Gastroesophageal sphincter (tissue), 4 donors: ENCODE results near the gene CADM2. TPM values are rescaled to one million over a fixed set of nuclear protein-coding genes. Genes with fewer than 3 reads are reported as not detected.

Experiments
- ATAC-seq: fragments of 150-250 bp; one replicate; pipeline ENCODE4 v1.9.1; 2016; ENCODE audit warnings: mild to moderate bottlenecking, moderate library complexity
- H3K27ac ChIP-seq, 4 donors: fragments of 200-600 bp; sonication (generic) in 3 of 4; 1 replicate in 3 of 4; 2 replicates in 1 of 4; pipeline ENCODE4 v1.5.1; 2016 to 2019
- H3K27me3 ChIP-seq: fragments of 200-600 bp; sonication (generic); one replicate; pipeline ENCODE4 v1.5.1; 2019
- H3K36me3 ChIP-seq, 2 donors: fragments of 200-600 bp; sonication (generic); one replicate each; pipeline ENCODE4 v1.5.1; 2019; ENCODE audit warnings: control low read depth in 1 of 2
- H3K4me1 ChIP-seq, 3 donors: fragments of 200-600 bp; sonication (generic); 1 replicate in 2 of 3; 2 replicates in 1 of 3; pipeline ENCODE4 v1.5.1; 2016 to 2019; ENCODE audit warnings: control low read depth in 2 of 3
- H3K4me3 ChIP-seq, 2 donors: fragments of 200-600 bp; sonication (generic); one replicate each; pipeline ENCODE4 v1.5.1; 2019; ENCODE audit warnings: mild to moderate bottlenecking in 1 of 2, moderate library complexity in 1 of 2
- H3K9me3 ChIP-seq, 3 donors: fragments of 200-600 bp; sonication (generic); one replicate each; pipeline ENCODE4 v1.5.1; 2017 to 2019; ENCODE audit warnings: control low read depth in 2 of 3
- EP300 ChIP-seq: sonication (generic); formaldehyde crosslinking; IDR thresholded peaks from one replicate; pipeline ENCODE4 v1.6.1; 2017; ENCODE audit warnings: antibody characterized with exemption, mild to moderate bottlenecking
- POLR2A ChIP-seq, 2 donors: fragments of 450-650 bp; IDR thresholded peaks; one replicate each; pipeline ENCODE4 v1.6.1; 2017; ENCODE audit warnings: antibody characterized with exemption in 2 of 2, mild to moderate bottlenecking in 2 of 2, moderate library complexity in 1 of 2
- POLR2AphosphoS5 ChIP-seq: sonication (generic); formaldehyde crosslinking; IDR thresholded peaks from one replicate; pipeline ENCODE4 v1.6.1; 2017; ENCODE audit warnings: antibody characterized with exemption
- WGBS, 2 donors: methylation state at CpG; one replicate each; pipeline ENCODE4 v1.1.5; 2018; ENCODE audit warnings: low coverage in 1 of 2; 5-methylcytosine and 5-hydroxymethylcytosine counted together
- total RNA-seq, 4 donors: library from RNA; depleted of rRNA; stranded (reverse); fragments of >200 nt; gene quantifications; one replicate each; pipeline ENCODE4 v1.1.0, GENCODE V29; 2016
- TF ChIP-seq, protein P1 (sequence below), 4 experiments: fragments of 200-600 bp in 2 of 4; fragments of 450-650 bp in 2 of 4; sonication (generic) in 1 of 4; IDR thresholded peaks; one replicate each; pipeline ENCODE4 v1.5.1; 2017 to 2019; ENCODE audit warnings: antibody characterized with exemption in 4 of 4, mild to moderate bottlenecking in 2 of 4, moderate library complexity in 2 of 4

The CADM2 gene
- total RNA-seq, 4 donors from 2014 or later, result 8.2 to 10.1 (median 9.4) TPM

- no peaks in the 10 kb centered on the region for H3K36me3 ChIP-seq
- H3K27ac ChIP-seq, result no peak overlapping the region
- no peaks in the 10 kb centered on the region for H3K27me3 ChIP-seq
- H3K4me3 ChIP-seq, result no peak overlapping the region
- no peak for ATAC-seq
- 23 to 46% methylated on average over 2 to 6 of the region's 6 CpGs for WGBS, 2 donors
- no peaks in the 10 kb centered on the region for H3K4me1 ChIP-seq
- TF ChIP-seq POLR2AphosphoS5, result no peak
- TF ChIP-seq EP300, result no peak
- TF ChIP-seq, protein P1, sequence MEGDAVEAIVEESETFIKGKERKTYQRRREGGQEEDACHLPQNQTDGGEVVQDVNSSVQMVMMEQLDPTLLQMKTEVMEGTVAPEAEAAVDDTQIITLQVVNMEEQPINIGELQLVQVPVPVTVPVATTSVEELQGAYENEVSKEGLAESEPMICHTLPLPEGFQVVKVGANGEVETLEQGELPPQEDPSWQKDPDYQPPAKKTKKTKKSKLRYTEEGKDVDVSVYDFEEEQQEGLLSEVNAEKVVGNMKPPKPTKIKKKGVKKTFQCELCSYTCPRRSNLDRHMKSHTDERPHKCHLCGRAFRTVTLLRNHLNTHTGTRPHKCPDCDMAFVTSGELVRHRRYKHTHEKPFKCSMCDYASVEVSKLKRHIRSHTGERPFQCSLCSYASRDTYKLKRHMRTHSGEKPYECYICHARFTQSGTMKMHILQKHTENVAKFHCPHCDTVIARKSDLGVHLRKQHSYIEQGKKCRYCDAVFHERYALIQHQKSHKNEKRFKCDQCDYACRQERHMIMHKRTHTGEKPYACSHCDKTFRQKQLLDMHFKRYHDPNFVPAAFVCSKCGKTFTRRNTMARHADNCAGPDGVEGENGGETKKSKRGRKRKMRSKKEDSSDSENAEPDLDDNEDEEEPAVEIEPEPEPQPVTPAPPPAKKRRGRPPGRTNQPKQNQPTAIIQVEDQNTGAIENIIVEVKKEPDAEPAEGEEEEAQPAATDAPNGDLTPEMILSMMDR (IDR thresholded peaks at IDR 0.05), result no peak
- TF ChIP-seq POLR2A (IDR thresholded peaks at IDR 0.05), result no peak
- no peaks in the 10 kb centered on the region for H3K9me3 ChIP-seq
Measured at GRCh38 chr3:85387913-85388505, 429.2 kb downstream of the CADM2 start.

DNA sequence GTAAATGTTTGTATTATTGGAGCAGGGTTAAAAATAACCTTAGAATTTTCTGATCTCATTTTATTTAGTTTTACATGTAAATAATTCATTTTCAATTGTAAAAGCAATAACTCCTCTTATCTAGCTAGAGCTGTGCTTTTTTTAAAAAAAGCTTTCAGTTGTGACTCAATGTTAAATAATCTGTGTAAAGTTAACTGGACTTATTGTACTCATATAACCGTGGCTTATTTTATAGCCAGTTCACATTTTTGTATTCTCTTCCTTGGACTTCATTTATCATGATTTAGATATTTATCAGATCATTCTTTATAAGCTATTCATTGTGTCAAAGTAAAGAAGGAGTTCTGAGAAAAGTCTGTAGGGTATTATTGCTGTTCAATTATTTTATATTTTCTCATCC, 435.6 kb downstream of the CADM2 start:
- 0 to 41% methylated on average over 1 of the region's 1 CpG for WGBS, 2 donors
- TF ChIP-seq, protein P1 (IDR thresholded peaks at IDR 0.05), result no peak
- no peak for TF ChIP-seq POLR2A (IDR thresholded peaks at IDR 0.05)
- TF ChIP-seq POLR2AphosphoS5, result no peak
- no peak for ATAC-seq

DNA sequence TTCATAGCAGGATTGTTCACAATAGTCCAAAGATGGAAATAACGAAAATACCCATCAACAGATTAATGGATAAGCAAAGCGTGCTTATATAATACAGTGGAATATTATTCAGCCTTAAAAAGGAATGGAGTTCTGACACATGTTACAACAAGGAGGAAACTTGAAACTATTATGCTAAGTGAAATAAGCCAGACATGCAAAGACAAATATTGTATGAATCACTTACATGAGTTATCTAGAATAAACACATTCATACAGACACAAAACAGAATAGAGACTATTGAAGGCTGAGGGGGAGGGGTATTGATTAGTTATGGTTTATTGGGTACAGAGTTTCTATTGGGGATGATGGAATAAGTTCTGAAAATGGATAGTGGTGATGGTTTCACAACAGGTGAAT, 438.6 kb downstream of the CADM2 start:
- ATAC-seq, result no peak
- no peaks in the 10 kb centered on the region for H3K27me3 ChIP-seq
- no peaks in the 10 kb centered on the region for H3K36me3 ChIP-seq
- no peak overlapping the region for H3K27ac ChIP-seq
- H3K4me1 ChIP-seq, result no peaks in the 10 kb centered on the region
- TF ChIP-seq, protein P1 (IDR thresholded peaks at IDR 0.05), result no peak
- TF ChIP-seq EP300 (no peak), POLR2AphosphoS5 (no peak), POLR2A (IDR thresholded peaks at IDR 0.05) (no peak)
- H3K4me3 ChIP-seq, result no peak overlapping the region
- no peaks in the 10 kb centered on the region for H3K9me3 ChIP-seq
- 83% methylated on average over 2 of the region's 2 CpGs for WGBS, 2 donors

More for the DNA sequence above, 435.6 kb downstream of the CADM2 start:
- no peaks in the 10 kb centered on the region for H3K27me3 ChIP-seq
- H3K27ac ChIP-seq, result no peak overlapping the region
- H3K36me3 ChIP-seq, result no peaks in the 10 kb centered on the region
- no peaks in the 10 kb centered on the region for H3K9me3 ChIP-seq
- H3K4me3 ChIP-seq, result no peak overlapping the region
- H3K4me1 ChIP-seq, result no peaks in the 10 kb centered on the region

- WGBS, 2 donors, result 28 to 42% methylated on average over 3 to 4 of the region's 4 CpGs
- no peak for ATAC-seq
Measured at GRCh38 chr3:85426121-85426520, 467.3 kb downstream of the CADM2 start.

GRCh38 chr3:85427467-85427866, 468.7 kb downstream of the CADM2 start:
- H3K9me3 ChIP-seq, result peaks cover 0 to 8% (median 0%) of the 10 kb centered on the region in 3 donors
- no peak for ATAC-seq

More at GRCh38 chr3:85426121-85426520, 467.3 kb downstream of the CADM2 start:
- Histone ChIP-seq H3K27me3 (no peaks in the 10 kb centered on the region), H3K9me3 (peaks cover 0 to 8% (median 0%) of the 10 kb centered on the region in 3 donors), H3K36me3 (no peaks in the 10 kb centered on the region), H3K4me1 (no peaks in the 10 kb centered on the region), H3K4me3 (no peak overlapping the region), H3K27ac (no peak overlapping the region)
- TF ChIP-seq, protein P1 (IDR thresholded peaks at IDR 0.05), result no peak
- TF ChIP-seq POLR2AphosphoS5, result no peak
- TF ChIP-seq POLR2A (IDR thresholded peaks at IDR 0.05), result no peak
- TF ChIP-seq EP300, result no peak

More at GRCh38 chr3:85427467-85427866, 468.7 kb downstream of the CADM2 start:
- WGBS, 2 donors, result 20 to 59% methylated on average over 1 of the region's 1 CpG
- TF ChIP-seq EP300 (no peak), POLR2A (IDR thresholded peaks at IDR 0.05) (no peak), POLR2AphosphoS5 (no peak)
- TF ChIP-seq, protein P1 (IDR thresholded peaks at IDR 0.05), result no peak
- no peaks in the 10 kb centered on the region for H3K36me3 ChIP-seq
- no peak overlapping the region for H3K27ac ChIP-seq
- no peaks in the 10 kb centered on the region for H3K4me1 ChIP-seq
- H3K4me3 ChIP-seq, result no peak overlapping the region
- H3K27me3 ChIP-seq, result no peaks in the 10 kb centered on the region
